NCI-H1436 treated with DMSO at 0.1 percent for 48 hours (cell line): ENCODE measurements around the gene COBLL1.

ENCODE experiments used
- DNase-seq: peaks from one replicate; lab custom pipeline; 2025; lab: John Stamatoyannopoulos, UW

COBLL1 gene

GRCh38 chr2:164681009-164681408 lies 160.6 kb downstream of the COBLL1 start:
- DNase-seq, result no peak

- DNase-seq, result no peak
Observed at GRCh38 chr2:164678631-164679149, 162.9 kb downstream of the COBLL1 start.

GRCh38 chr2:164677733-164678132 lies 163.9 kb downstream of the COBLL1 start:
- no peak for DNase-seq

GRCh38 chr2:164677271-164677670 lies 164.4 kb downstream of the COBLL1 start:
- DNase-seq, result no peak

- DNase-seq, result no peak
Observed at GRCh38 chr2:164675687-164676086, 165.9 kb downstream of the COBLL1 start.

- DNase-seq, result no peak
Observed at GRCh38 chr2:164675027-164675426, 166.6 kb downstream of the COBLL1 start.

GRCh38 chr2:164671664-164672396 lies 169.8 kb downstream of the COBLL1 start:
- no peak for DNase-seq

- DNase-seq, result no peak
Observed at GRCh38 chr2:164669291-164669690, 172.3 kb downstream of the COBLL1 start.

- no peak for DNase-seq
Observed at GRCh38 chr2:164667566-164667965, 174.1 kb downstream of the COBLL1 start.

GRCh38 chr2:164664070-164664469 lies 177.6 kb downstream of the COBLL1 start:
- no peak for DNase-seq

- no peak for DNase-seq
Observed at GRCh38 chr2:164662868-164663631, 178.6 kb downstream of the COBLL1 start.

- DNase-seq, result no peak
Observed at GRCh38 chr2:164662066-164662465, 179.6 kb downstream of the COBLL1 start.

GRCh38 chr2:164661349-164661748 lies 180.3 kb downstream of the COBLL1 start:
- DNase-seq, result no peak

GRCh38 chr2:164657129-164657528 lies 184.5 kb downstream of the COBLL1 start:
- no peak for DNase-seq

- DNase-seq, result no peak
Observed at GRCh38 chr2:164655750-164656149, 185.9 kb downstream of the COBLL1 start.

- DNase-seq, result no peak
Observed at GRCh38 chr2:164655336-164655735, 186.3 kb downstream of the COBLL1 start.

GRCh38 chr2:164651361-164651760 lies 190.3 kb downstream of the COBLL1 start:
- DNase-seq, result no peak

- no peak for DNase-seq
Observed at GRCh38 chr2:164644036-164644700, 197.5 kb downstream of the COBLL1 start.

- DNase-seq, result no peak
Observed at GRCh38 chr2:164642946-164643555, 198.6 kb downstream of the COBLL1 start.

- no peak for DNase-seq
Observed at GRCh38 chr2:164642268-164642667, 199.4 kb downstream of the COBLL1 start.
